Measurements from ENCODE around the gene ACAD11.

The ACAD11 gene, protein sequence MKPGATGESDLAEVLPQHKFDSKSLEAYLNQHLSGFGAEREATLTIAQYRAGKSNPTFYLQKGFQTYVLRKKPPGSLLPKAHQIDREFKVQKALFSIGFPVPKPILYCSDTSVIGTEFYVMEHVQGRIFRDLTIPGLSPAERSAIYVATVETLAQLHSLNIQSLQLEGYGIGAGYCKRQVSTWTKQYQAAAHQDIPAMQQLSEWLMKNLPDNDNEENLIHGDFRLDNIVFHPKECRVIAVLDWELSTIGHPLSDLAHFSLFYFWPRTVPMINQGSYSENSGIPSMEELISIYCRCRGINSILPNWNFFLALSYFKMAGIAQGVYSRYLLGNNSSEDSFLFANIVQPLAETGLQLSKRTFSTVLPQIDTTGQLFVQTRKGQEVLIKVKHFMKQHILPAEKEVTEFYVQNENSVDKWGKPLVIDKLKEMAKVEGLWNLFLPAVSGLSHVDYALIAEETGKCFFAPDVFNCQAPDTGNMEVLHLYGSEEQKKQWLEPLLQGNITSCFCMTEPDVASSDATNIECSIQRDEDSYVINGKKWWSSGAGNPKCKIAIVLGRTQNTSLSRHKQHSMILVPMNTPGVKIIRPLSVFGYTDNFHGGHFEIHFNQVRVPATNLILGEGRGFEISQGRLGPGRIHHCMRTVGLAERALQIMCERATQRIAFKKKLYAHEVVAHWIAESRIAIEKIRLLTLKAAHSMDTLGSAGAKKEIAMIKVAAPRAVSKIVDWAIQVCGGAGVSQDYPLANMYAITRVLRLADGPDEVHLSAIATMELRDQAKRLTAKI

GRCh38 chr3:132659365-132660051, at the start of gene ACAD11:
Gene ACAD11 (minus strand): TSS chr3:132659809. CDS start chr3:132659751, 58 bp downstream.
- intact Hi-C loops (cut with DNase I), result loop anchor here (2.0 kb wide), 1 partner anchor 63 kb away; the partner anchor contains the start of gene NPHP3
- DNase-seq, result peak; percentile 51 to 95 (median 66)

GRCh38 chr3:132703733-132704132, 44.1 kb upstream of the ACAD11 start:
- no peak for DNase-seq
- intact Hi-C loops (cut with DNase I), result no loop called here

DNA sequence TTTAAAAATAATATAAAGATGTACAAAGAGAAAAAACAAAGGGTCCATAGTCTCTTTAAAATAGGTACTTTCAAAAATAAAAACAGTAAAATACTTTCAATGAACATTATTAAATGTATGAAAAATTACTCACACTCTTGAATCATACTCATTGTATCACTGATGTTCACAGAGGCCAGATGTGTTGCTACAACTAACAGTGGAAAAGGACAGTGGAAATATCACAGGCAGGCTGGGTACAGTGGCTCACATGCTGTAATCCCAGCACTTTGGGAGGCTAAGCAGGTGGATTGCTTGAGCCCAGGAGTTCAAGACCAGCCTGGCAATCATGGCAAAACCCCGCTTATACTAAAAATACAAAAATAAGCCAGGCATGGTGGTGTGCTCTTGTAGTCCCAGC, 35.8 kb upstream of the ACAD11 start:
- DNase-seq, result no peak
- intact Hi-C loops (cut with DNase I), result no loop called here

- no peak for DNase-seq
- intact Hi-C loops (cut with DNase I), result no loop called here
These were observed 35.4 kb upstream of the ACAD11 start for GRCh38 chr3:132694991-132695390.

DNA sequence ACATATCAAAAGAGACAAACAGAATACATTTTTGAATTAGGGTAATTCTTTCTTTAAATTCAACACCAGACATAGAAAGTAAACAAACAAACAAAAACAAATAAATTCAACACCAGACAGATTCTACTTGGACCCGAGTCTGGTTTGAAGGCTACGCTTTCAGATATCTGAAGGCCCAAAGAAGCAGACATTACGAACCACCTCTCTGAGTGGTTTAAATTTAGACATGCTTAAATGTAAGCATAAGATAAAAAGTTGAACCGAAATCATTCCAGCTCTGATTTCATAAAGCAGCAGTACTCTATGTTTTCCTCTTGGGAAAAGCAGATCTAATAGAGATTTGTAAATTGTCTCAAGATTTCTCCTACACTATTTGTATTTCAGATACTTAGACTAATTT, 30.4 kb upstream of the ACAD11 start:
- no peak for DNase-seq
- intact Hi-C loops (cut with DNase I), result no loop called here

DNA sequence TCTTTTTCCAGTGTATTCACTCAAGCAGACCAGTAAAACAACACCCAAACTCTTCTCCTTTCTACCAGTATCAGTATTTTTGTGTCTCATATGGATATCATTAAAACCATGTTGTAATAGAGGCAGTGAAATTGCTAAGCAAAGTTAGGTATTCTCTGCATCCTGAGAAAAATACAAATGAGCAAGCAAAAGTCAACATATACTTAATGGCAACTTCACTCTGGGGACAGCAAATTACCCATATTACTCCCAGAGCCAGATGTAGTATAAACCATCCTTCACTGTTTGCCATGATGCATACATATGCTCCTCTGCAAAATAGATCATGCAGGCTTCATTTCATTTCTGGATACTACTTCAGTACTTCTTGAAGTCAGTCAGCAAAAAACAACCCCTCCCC, 22.6 kb upstream of the ACAD11 start:
- intact Hi-C loops (cut with DNase I), result no loop called here
- no peak for DNase-seq

GRCh38 chr3:132681421-132681820, 21.8 kb upstream of the ACAD11 start:
- no peak for DNase-seq
- intact Hi-C loops (cut with DNase I), result no loop called here

- intact Hi-C loops (cut with DNase I), result no loop called here
- DNase-seq, result no peak
These were observed 20.3 kb upstream of the ACAD11 start for GRCh38 chr3:132679911-132680310.

GRCh38 chr3:132675408-132675807, 15.8 kb upstream of the ACAD11 start:
- no peak for DNase-seq
- intact Hi-C loops (cut with DNase I), result no loop called here

DNA sequence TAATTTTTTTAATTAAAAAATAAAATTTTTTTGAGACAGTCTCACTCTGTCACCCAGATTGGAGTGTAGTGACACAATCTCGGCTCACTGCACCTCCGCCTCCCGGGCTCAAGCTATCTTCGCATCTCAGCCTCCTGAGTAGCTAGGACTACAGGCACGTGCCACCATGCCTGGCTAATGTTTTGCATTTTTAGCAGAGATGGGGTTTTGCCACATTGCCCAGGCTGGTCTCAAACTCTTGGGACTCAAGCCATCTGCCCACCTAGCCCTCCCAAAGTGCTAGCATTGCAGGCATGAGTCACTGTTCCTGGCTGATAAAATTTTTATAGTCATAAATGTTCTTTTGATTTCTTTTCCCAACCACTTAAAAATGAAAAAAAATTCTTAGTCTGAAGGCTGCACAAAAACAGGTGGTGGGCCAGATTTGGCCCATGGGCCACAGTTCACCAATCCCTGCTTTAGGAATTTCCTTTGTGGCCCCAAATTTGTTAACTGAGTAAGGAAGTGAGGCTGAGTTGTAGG, 9.7 kb upstream of the ACAD11 start:
- intact Hi-C loops (cut with DNase I), result no loop called here
- DNase-seq, result peak in 3 of 10 donors; percentile 61 to 77 (median 76)

DNA sequence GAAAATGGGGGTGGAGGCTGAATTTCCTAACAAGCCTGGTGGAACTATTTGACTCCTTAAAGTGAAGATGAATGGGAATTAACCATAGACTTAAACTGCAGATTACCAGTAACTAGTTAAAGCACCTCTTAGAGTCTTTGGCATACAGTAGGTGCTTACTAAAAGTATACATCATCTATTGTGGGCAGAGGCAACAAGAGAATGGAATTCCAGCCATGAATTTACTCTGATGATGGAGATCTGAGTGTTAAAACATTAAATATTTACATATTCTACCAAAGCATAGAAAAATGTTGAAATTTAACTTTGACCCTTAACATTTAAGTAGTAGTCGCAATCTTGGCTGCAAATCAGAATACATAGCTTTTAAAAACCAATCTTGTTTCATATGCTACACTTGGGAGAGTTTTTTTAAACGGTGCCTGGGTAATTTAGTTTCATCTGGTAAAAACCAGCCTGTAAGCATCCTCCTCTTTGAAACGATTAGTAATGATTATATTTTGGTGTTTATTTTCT, 5.7 kb upstream of the ACAD11 start:
- DNase-seq, result no peak
- intact Hi-C loops (cut with DNase I), result no loop called here

- intact Hi-C loops (cut with DNase I), result no loop called here
- DNase-seq, result no peak
These were observed 2.6 kb upstream of the ACAD11 start for GRCh38 chr3:132662212-132662611.

- intact Hi-C loops (cut with DNase I), result loop anchor here (2.0 kb wide), 1 partner anchor 62 kb away; the partner anchor contains the start of gene NPHP3
- no peak for DNase-seq
These were observed 1.5 kb upstream of the ACAD11 start for GRCh38 chr3:132661101-132661500.

- DNase-seq, result no peak
- intact Hi-C loops (cut with DNase I), result loop anchor here (2.0 kb wide), 1 partner anchor 62 kb away; the partner anchor contains the start of gene NPHP3
These were observed 1.1 kb upstream of the ACAD11 start for GRCh38 chr3:132660811-132661070.

DNA sequence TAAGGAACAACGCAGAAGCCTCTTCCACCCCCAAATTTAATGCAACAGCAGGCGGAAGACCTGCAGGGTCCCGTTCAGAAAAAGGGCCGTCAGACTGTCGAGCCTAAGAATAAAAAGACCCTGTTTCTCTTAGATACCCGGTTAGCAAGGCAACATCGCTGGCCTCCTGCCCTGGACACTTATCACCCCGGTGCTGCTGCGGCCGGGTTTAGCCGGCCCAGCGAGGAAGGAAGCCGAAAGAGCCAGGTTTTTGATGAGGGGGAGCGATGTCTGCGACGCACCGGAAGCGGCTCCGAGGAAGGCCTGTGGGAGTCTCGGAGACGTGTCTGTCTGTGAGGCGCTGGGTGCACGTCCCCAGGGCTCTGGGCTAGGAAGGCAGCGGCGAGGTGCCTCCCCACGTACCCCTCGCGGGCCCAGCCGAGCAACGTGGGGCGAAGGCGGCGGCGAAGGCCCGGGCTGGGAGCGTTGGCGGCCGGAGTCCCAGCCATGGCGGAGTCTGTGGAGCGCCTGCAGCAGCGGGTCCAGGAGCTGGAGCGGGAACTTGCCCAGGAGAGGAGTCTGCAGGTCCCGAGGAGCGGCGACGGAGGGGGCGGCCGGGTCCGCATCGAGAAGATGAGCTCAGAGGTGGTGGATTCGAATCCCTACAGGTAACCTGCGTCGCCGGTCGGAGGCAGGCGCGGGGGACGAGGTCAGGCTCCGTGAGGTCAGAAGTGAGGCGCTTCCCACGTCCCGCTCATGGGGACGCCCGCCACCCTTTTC, 622 bp upstream of the ACAD11 start, which contains the start of gene UBA5:
Gene UBA5 (plus strand): TSS at position 278 of the 759 bp plus-strand sequence. CDS start 209 bp downstream, at position 487.
- intact Hi-C loops (cut with DNase I), result loop anchor here (2.0 kb wide), 1 partner anchor 63 kb away; the partner anchor contains the start of gene NPHP3
- peak; percentile 47 to 94 (median 67) for DNase-seq

DNA sequence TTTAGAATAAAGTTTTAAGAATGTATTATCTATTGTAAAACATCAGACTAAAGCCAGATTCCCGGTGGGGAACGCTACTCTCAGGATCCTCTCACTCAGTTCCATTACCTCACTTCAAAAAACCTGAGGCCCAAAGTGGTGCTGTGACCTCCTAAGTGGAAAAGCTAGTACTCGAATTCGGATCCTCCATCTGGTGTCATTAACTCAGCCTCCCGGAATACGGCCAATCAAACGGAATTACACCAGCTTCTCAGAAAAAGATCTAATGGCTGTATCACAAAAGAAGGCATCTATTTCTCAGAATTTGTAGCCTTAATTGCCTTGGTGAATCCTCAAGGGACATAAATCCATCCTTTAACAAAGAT, 627 bp downstream of the ACAD11 start:
- DNase-seq, result no peak
- intact Hi-C loops (cut with DNase I), result no loop called here

GRCh38 chr3:132657869-132658747, 1.5 kb downstream of the ACAD11 start:
- intact Hi-C loops (cut with DNase I), result no loop called here

DNA sequence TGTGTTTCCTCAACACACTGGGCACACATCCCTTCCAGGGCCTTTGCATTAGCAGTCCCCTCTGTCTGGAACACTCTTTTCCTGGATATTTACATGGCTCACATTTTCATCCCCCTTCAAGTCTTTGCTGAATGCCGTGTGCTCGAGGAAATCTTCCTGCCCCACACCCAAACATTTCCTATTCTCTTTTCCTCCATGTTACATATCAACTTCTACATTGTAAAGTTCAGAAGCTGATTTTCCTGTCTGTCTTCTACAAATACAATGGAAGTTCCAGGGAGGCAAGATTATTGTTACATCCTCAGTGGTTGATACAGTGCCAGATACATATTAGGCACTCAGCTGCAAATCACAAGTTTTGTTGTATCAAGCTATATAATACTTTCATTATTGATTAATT, 4.1 kb downstream of the ACAD11 start:
- no peak for DNase-seq
- intact Hi-C loops (cut with DNase I), result no loop called here

More at GRCh38 chr3:132657869-132658747, 1.5 kb downstream of the ACAD11 start:
- DNase-seq, result no peak

- no peak for DNase-seq
- intact Hi-C loops (cut with DNase I), result no loop called here
These were observed 4.9 kb downstream of the ACAD11 start for GRCh38 chr3:132654721-132655120.

Data from posterior cingulate gyrus (tissue), 11 donors.